ENCODE data around the gene FAM200B.

DNA sequence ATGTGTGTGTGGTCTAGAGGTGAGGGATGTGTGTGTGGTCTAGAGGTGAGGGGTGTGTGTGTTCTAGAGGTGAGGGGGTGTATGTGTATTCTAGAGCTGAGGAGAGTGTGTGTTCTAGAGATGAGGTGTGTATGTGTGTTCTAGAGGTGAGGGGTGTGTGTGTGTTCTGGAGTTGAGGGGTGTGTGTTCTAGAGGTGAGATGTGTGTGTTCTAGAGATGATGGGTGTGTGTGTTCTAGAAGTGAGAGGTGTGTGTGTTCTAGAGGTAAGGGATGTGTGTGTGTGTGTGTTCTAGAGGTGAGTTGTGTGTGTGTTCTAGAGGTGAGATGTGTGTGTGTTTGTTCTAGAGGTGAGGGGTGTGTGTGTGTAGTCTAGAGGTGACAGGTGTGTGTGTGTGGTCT, 22.5 kb downstream of the FAM200B start:
- TF ChIP-seq, protein P1, sequence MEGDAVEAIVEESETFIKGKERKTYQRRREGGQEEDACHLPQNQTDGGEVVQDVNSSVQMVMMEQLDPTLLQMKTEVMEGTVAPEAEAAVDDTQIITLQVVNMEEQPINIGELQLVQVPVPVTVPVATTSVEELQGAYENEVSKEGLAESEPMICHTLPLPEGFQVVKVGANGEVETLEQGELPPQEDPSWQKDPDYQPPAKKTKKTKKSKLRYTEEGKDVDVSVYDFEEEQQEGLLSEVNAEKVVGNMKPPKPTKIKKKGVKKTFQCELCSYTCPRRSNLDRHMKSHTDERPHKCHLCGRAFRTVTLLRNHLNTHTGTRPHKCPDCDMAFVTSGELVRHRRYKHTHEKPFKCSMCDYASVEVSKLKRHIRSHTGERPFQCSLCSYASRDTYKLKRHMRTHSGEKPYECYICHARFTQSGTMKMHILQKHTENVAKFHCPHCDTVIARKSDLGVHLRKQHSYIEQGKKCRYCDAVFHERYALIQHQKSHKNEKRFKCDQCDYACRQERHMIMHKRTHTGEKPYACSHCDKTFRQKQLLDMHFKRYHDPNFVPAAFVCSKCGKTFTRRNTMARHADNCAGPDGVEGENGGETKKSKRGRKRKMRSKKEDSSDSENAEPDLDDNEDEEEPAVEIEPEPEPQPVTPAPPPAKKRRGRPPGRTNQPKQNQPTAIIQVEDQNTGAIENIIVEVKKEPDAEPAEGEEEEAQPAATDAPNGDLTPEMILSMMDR (IDR thresholded peaks at IDR 0.05; ENCODE audit: low read length) = no peak
- no peak for TF ChIP-seq EZH2 (IDR thresholded peaks at IDR 0.05; ENCODE audit: borderline replicate concordance, low read length)

Measured in OCI-LY1 (cell line).